H1 (cell line): ENCODE results near the gene CBX4. TPM values are rescaled to one million over a fixed set of nuclear protein-coding genes. Genes with fewer than 3 reads are reported as not detected.

Experiments used
- CTCF ChIA-PET: fragments of 300-600 bp; sonication (Branson Sonifier 250); formaldehyde crosslinking; loops from one replicate; lab custom pipeline; 2021; ENCODE audit not compliant: partially characterized antibody; lab: Charles Lee
- POLR2A ChIA-PET: fragments of 300-600 bp; sonication (Branson Sonifier 250); formaldehyde crosslinking; loops from one replicate; lab custom pipeline; 2021; ENCODE audit warnings: inconsistent platforms; ENCODE audit not compliant: partially characterized antibody; lab: Charles Lee
- DNase-seq, 2 experiments: peaks; one replicate each; pipeline versions ENCODE4 v3.0.0 to v3.0.0-alpha.2; 2010 to 2022; ENCODE audit warnings: low spot score in 2 of 2, low read depth in 1 of 2, mixed read lengths in 1 of 2
- FAIRE-seq: peaks from 2 replicates; lab custom pipeline; 2011; peaks lifted over from hg19 to GRCh38; lab: Jason Lieb, UNC
- H2AFZ ChIP-seq: 2 replicates; pipeline ENCODE4 v1.8.1; 2012; ENCODE audit warnings: low read length, inconsistent platforms
- H2AK5ac ChIP-seq: 2 replicates; pipeline ENCODE4 v1.6.1; 2013; ENCODE audit warnings: low read depth, low read length
- H2BK120ac ChIP-seq: replicated peaks from 2 replicates; pipeline ENCODE3; 2013; ENCODE audit warnings: low read depth, low read length, inconsistent platforms
- H2BK12ac ChIP-seq: 2 replicates; pipeline ENCODE4 v1.6.1; 2013; ENCODE audit warnings: low read depth, low read length
- H2BK15ac ChIP-seq: 2 replicates; pipeline ENCODE4 v1.6.1; 2013; ENCODE audit warnings: low read length
- H2BK20ac ChIP-seq: 2 replicates; pipeline ENCODE4 v1.6.1; 2013; ENCODE audit warnings: low read length
- H2BK5ac ChIP-seq: 2 replicates; pipeline ENCODE4 v1.6.1; 2013; ENCODE audit warnings: low read depth, low read length
- H3K14ac ChIP-seq: 2 replicates; pipeline ENCODE4 v1.6.1; 2013; ENCODE audit warnings: inconsistent platforms; ENCODE audit not compliant: insufficient read length
- H3K18ac ChIP-seq: 2 replicates; pipeline ENCODE4 v1.6.1; 2013; ENCODE audit warnings: low read length; ENCODE audit errors: extremely low read depth
- H3K23ac ChIP-seq: 2 replicates; pipeline ENCODE4 v1.6.1; 2013; ENCODE audit warnings: inconsistent platforms; ENCODE audit not compliant: insufficient read length
- H3K23me2 ChIP-seq: 2 replicates; pipeline ENCODE4 v1.6.1; 2013; ENCODE audit warnings: low read depth, low read length
- H3K27ac ChIP-seq: 2 replicates; pipeline ENCODE4 v1.6.1; 2011; ENCODE audit warnings: low read depth, low read length, inconsistent platforms
- H3K27me3 ChIP-seq, 4 experiments: replicated peaks in 1 of 4; 1 replicate in 1 of 4; 2 replicates in 3 of 4; pipeline versions ENCODE4 v1.6.1 to v1.8.1; 2011 to 2013; ENCODE audit warnings: low read length in 3 of 4, mild to moderate bottlenecking in 3 of 4, inconsistent platforms in 2 of 4, mixed read lengths in 2 of 4, moderate library complexity in 1 of 4; ENCODE audit not compliant: control insufficient read depth in 3 of 4, insufficient read depth in 3 of 4; ENCODE audit errors: extremely low read depth in 1 of 4
- H3K36me3 ChIP-seq, 4 experiments: 2 replicates each; pipeline versions ENCODE4 v1.6.1 to v1.8.1; 2011 to 2013; ENCODE audit warnings: mild to moderate bottlenecking in 4 of 4, low read length in 3 of 4, moderate library complexity in 2 of 4, control low read depth in 1 of 4, inconsistent platforms in 1 of 4; ENCODE audit not compliant: insufficient read depth in 4 of 4, control insufficient read depth in 2 of 4
- H3K4ac ChIP-seq: replicated peaks from 2 replicates; pipeline ENCODE3; 2013; ENCODE audit warnings: low read length, low read depth, mixed read lengths, inconsistent platforms; ENCODE audit not compliant: insufficient read length
- H3K4me1 ChIP-seq, 4 experiments: replicated peaks in 1 of 4; 1 replicate in 1 of 4; 2 replicates in 3 of 4; pipeline versions ENCODE4 v1.6.1 to v1.8.1; 2011 to 2013; ENCODE audit warnings: low read length in 3 of 4, inconsistent platforms in 2 of 4, mixed read lengths in 1 of 4; ENCODE audit not compliant: insufficient read depth in 4 of 4, control insufficient read depth in 3 of 4
- H3K4me2 ChIP-seq, 2 experiments: 2 replicates each; pipeline versions ENCODE4 v1.6.1 to v1.8.1; 2011 to 2013; ENCODE audit warnings: low read depth in 2 of 2, low read length in 2 of 2, control low read depth in 1 of 2, inconsistent platforms in 1 of 2, mild to moderate bottlenecking in 1 of 2; ENCODE audit not compliant: insufficient read depth in 1 of 2
- H3K4me3 ChIP-seq, 4 experiments: fragments of 200-600, 300-600 bp in 1 of 4; sonication (generic), shearing (Covaris generic), sonication (Bioruptor Twin) in 1 of 4; 2 replicates each; pipeline versions ENCODE4 v1.5.1 to v1.8.1; 2011 to 2016; ENCODE audit warnings: low read length in 4 of 4, low read depth in 3 of 4, control low read depth in 2 of 4, inconsistent platforms in 2 of 4, mild to moderate bottlenecking in 2 of 4, mixed read lengths in 1 of 4, moderate library complexity in 1 of 4; ENCODE audit not compliant: insufficient read depth in 2 of 4; ENCODE audit errors: extremely low read depth in 1 of 4
- H3K56ac ChIP-seq: replicated peaks from 2 replicates; pipeline ENCODE3; 2013; ENCODE audit warnings: low read depth, mild to moderate bottlenecking, mixed read lengths, low read length, inconsistent platforms; ENCODE audit not compliant: insufficient read length
- H3K79me1 ChIP-seq: 2 replicates; pipeline ENCODE4 v1.6.1; 2013; ENCODE audit warnings: low read depth, low read length, control low read depth
- H3K79me2 ChIP-seq, 2 experiments: 2 replicates each; pipeline versions ENCODE4 v1.6.1 to v1.8.1; 2012 to 2013; ENCODE audit warnings: low read length in 2 of 2, mild to moderate bottlenecking in 2 of 2, inconsistent platforms in 1 of 2; ENCODE audit not compliant: insufficient read depth in 2 of 2, control insufficient read depth in 1 of 2
- H3K9ac ChIP-seq, 4 experiments: replicated peaks in 1 of 4; 1 replicate in 1 of 4; 2 replicates in 3 of 4; pipeline versions ENCODE4 v1.6.1 to v1.8.1; 2011 to 2013; ENCODE audit warnings: low read depth in 3 of 4, low read length in 3 of 4, control low read depth in 2 of 4, mild to moderate bottlenecking in 2 of 4, moderate library complexity in 2 of 4, inconsistent platforms in 1 of 4; ENCODE audit errors: extremely low read depth in 1 of 4
- H3K9me3 ChIP-seq, 2 experiments: 2 replicates each; pipeline versions ENCODE4 v1.6.1 to v1.8.1; 2012 to 2013; ENCODE audit warnings: mild to moderate bottlenecking in 2 of 2, moderate library complexity in 2 of 2, control low read depth in 1 of 2, inconsistent platforms in 1 of 2, low read depth in 1 of 2, low read length in 1 of 2, mixed read lengths in 1 of 2; ENCODE audit not compliant: insufficient read depth in 2 of 2
- H4K20me1 ChIP-seq, 2 experiments: replicated peaks in 1 of 2; 2 replicates each; pipeline versions ENCODE3 to v1.8.1; 2011 to 2013; ENCODE audit warnings: inconsistent platforms in 2 of 2, low read length in 2 of 2, mild to moderate bottlenecking in 1 of 2; ENCODE audit not compliant: insufficient read depth in 2 of 2, control insufficient read depth in 1 of 2
- H4K5ac ChIP-seq: 2 replicates; pipeline ENCODE4 v1.6.1; 2013; ENCODE audit warnings: low read length, low read depth, mixed read lengths, inconsistent platforms; ENCODE audit not compliant: insufficient read length
- H4K8ac ChIP-seq: 2 replicates; pipeline ENCODE4 v1.8.0; 2013; ENCODE audit warnings: mild to moderate bottlenecking, moderate library complexity, low read length, inconsistent platforms; ENCODE audit not compliant: insufficient read depth; ENCODE audit errors: extremely low read depth
- H4K91ac ChIP-seq: replicated peaks from 2 replicates; pipeline ENCODE3; 2013; ENCODE audit warnings: low read length, mixed read lengths, inconsistent platforms; ENCODE audit not compliant: insufficient read length
- ASH2L ChIP-seq: fragments of 200-600, 300-600 bp; sonication (generic); IDR thresholded peaks from one replicate; pipeline ENCODE4 v1.7.1; 2017; ENCODE audit warnings: low read length
- E2F6 ChIP-seq: IDR thresholded peaks from 2 replicates; pipeline ENCODE4 v1.6.1; 2012; ENCODE audit warnings: inconsistent platforms
- EP300 ChIP-seq, 2 experiments: IDR thresholded peaks; 1 replicate in 1 of 2; 2 replicates in 1 of 2; pipeline ENCODE4 v1.6.1; 2011 to 2012; ENCODE audit warnings: low read depth in 2 of 2, low read length in 2 of 2, mild to moderate bottlenecking in 2 of 2, borderline replicate concordance in 1 of 2, inconsistent platforms in 1 of 2, moderate library complexity in 1 of 2
- JUN ChIP-seq: IDR thresholded peaks from 2 replicates; pipeline ENCODE4 v1.6.1; 2011; ENCODE audit warnings: low read depth, mild to moderate bottlenecking, improper control_type of control experiment, low read length
- JUND ChIP-seq: IDR thresholded peaks from 2 replicates; pipeline ENCODE4 v1.6.1; 2011; ENCODE audit warnings: mild to moderate bottlenecking, improper control_type of control experiment, low read length
- POLR2A ChIP-seq, 2 experiments: IDR thresholded peaks; 1 replicate in 1 of 2; 2 replicates in 1 of 2; pipeline ENCODE4 v1.6.1; 2011; ENCODE audit warnings: low read depth in 2 of 2, low read length in 2 of 2, mild to moderate bottlenecking in 2 of 2; ENCODE audit errors: control extremely low read depth in 1 of 2
- RBBP5 ChIP-seq: IDR thresholded peaks from 2 replicates; pipeline ENCODE4 v1.7.1; 2012; ENCODE audit warnings: low read depth, mild to moderate bottlenecking, inconsistent platforms, low read length, moderate library complexity, borderline replicate concordance
- SIN3A ChIP-seq, 2 experiments: IDR thresholded peaks in 1 of 2; conservative IDR thresholded peaks in 1 of 2; 2 replicates each; pipeline ENCODE4 v1.6.1; 2011 to 2012; ENCODE audit warnings: low read length in 2 of 2, improper control_type of control experiment in 1 of 2, low read depth in 1 of 2, mild to moderate bottlenecking in 1 of 2
- SIRT6 ChIP-seq: IDR thresholded peaks from one replicate; pipeline ENCODE4 v1.7.1; 2012; ENCODE audit warnings: low read length, inconsistent platforms
- SP4 ChIP-seq: IDR thresholded peaks from 2 replicates; pipeline ENCODE4 v1.6.1; 2012; ENCODE audit warnings: low read length, inconsistent platforms
- SRF ChIP-seq: IDR thresholded peaks from 2 replicates; pipeline ENCODE4 v1.6.1; 2011; ENCODE audit warnings: mild to moderate bottlenecking, low read depth, low read length, moderate library complexity
- TCF12 ChIP-seq: IDR thresholded peaks from 2 replicates; pipeline ENCODE4 v1.6.1; 2011; ENCODE audit warnings: low read depth, mild to moderate bottlenecking, low read length
- TEAD4 ChIP-seq: IDR thresholded peaks from 2 replicates; pipeline ENCODE4 v1.6.1; 2012; ENCODE audit warnings: low read depth, low read length, inconsistent platforms, mixed read lengths
- ZNF274 ChIP-seq: IDR thresholded peaks from 2 replicates; pipeline ENCODE4 v1.7.0; 2012; ENCODE audit warnings: low read length, borderline replicate concordance; ENCODE audit errors: extremely low read depth
- WGBS, 2 experiments: shearing (Covaris generic) in 1 of 2; methylation state at CpG; one replicate each; pipeline versions ENCODE4 v1.1.6 to v1.1.7; 2013 to 2015; ENCODE audit warnings: low lambda C conversion rate in 2 of 2, mixed read lengths in 2 of 2, inconsistent platforms in 1 of 2, low coverage in 1 of 2, missing lambda C conversion rate in 1 of 2; ENCODE audit not compliant: insufficient replicate concordance in 2 of 2, insufficient coverage in 1 of 2, insufficient read length in 1 of 2; ENCODE audit errors: extremely low coverage in 1 of 2, missing lambda C conversion rate in 1 of 2; 5-methylcytosine and 5-hydroxymethylcytosine counted together
- polyA plus RNA-seq, 7 experiments: library from polyadenylated mRNA; depleted of rRNA in 3 of 7; stranded (reverse) in 5 of 7; unstranded in 2 of 7; fragments of >200 nt in 5 of 7; fragments of 200-250 nt in 2 of 7; gene quantifications; 1 replicate in 5 of 7; 2 replicates in 1 of 7; 4 replicates in 1 of 7; pipeline versions ENCODE4 v1.2.1 to v1.2.3, GENCODE V29; 2011 to 2013; ENCODE audit warnings: missing spikeins in 2 of 7, mixed read lengths in 2 of 7
- total RNA-seq: library from RNA; stranded (reverse); fragmentation: NEBNext Ultra II Directional; extraction: Animal tissue kit (Norgen Biotek cat#: 25700); gene quantifications from 2 replicates; pipeline ENCODE4 v1.2.1, GENCODE V29; 2021

The CBX4 gene
- total and polyA plus RNA-seq, 2 of the 8 experiments (the other 6 are each of a cell fraction or from before 2014, with no cell fraction given) = 1.8 to 4.0 TPM

GRCh38 chr17:79826204-79826680, 13.0 kb downstream of the CBX4 start:
- H3K18ac ChIP-seq = no peak overlapping the region
- H2AFZ ChIP-seq = no peak overlapping the region
- no peaks in the 10 kb centered on the region; a peak in 1 of 8 replicates for H3K36me3 ChIP-seq
- H3K4ac ChIP-seq = no peak overlapping the region
- CTCF ChIA-PET = interaction anchor here (0.8 to 24.7 kb wide), 10 partner anchors 8 to 168 kb away, joined by 3 to 576 read pairs (median 7); partner anchors contain the start of gene CBX8
- peaks cover 0 to 16% (median 2%) of the 10 kb centered on the region in 4 experiments; a peak in 4 of 7 replicates for H3K4me1 ChIP-seq
- H3K79me2 ChIP-seq = no peaks in the 10 kb centered on the region
- no peak overlapping the region for H4K8ac ChIP-seq
- no peaks in the 10 kb centered on the region for H3K79me1 ChIP-seq
- H3K14ac ChIP-seq = no peak overlapping the region
- no peak overlapping the region for H2AK5ac ChIP-seq
- no peaks in the 10 kb centered on the region; the same call in 1 of the 2 replicates for H3K23me2 ChIP-seq
- peaks cover 0 to 5% of the 10 kb centered on the region in 2 experiments for H4K20me1 ChIP-seq
- no peak overlapping the region for H2BK15ac ChIP-seq
- POLR2A ChIA-PET = interaction anchor here (0.9 to 15.2 kb wide), 2 partner anchors 10 to 16 kb away, joined by 4 to 374 read pairs; no protein-coding TSS in a partner anchor
- H2BK120ac ChIP-seq = no peak overlapping the region
- H3K9me3 ChIP-seq = no peaks in the 10 kb centered on the region; a peak in 1 of 4 replicates
- WGBS, 2 experiments = 78% methylated on average over 11 of the region's 11 CpGs; no CpG with 5 or more reads in 1 of the 2 experiments
- peaks cover 20 to 75% (median 57%) of the 10 kb centered on the region in 4 experiments for H3K27me3 ChIP-seq
- FAIRE-seq (no peak), DNase-seq (no peak)
- no peak overlapping the region for H4K5ac ChIP-seq
- no peak overlapping the region for H2BK20ac ChIP-seq
- no peak overlapping the region for H3K23ac ChIP-seq
- H3K9ac ChIP-seq = no peak overlapping the region
- no peak overlapping the region for H4K91ac ChIP-seq
- no peak overlapping the region for H2BK5ac ChIP-seq
- no peak overlapping the region for H3K27ac ChIP-seq
- H3K4me2 ChIP-seq = no peak overlapping the region; a peak in 1 of 4 replicates
- no peak overlapping the region for H3K56ac ChIP-seq
- no peak overlapping the region for H2BK12ac ChIP-seq
- H3K4me3 ChIP-seq = no peak overlapping the region
- no peak for TF ChIP-seq TCF12
- no peak for TF ChIP-seq SRF
- TF ChIP-seq POLR2A (IDR thresholded peaks at IDR 0.05; ENCODE audit: control extremely low read depth in 1 of 2, low read depth in 2 of 2, low read length in 2 of 2) = no peak
- TF ChIP-seq EP300 (IDR thresholded peaks at IDR 0.05; ENCODE audit: borderline replicate concordance in 1 of 2, low read depth in 2 of 2, low read length in 2 of 2) = no peak
- no peak for TF ChIP-seq SIN3A (conservative IDR thresholded peaks at IDR 0.05 in 1 of 2, IDR thresholded peaks at IDR 0.05 in 1 of 2; ENCODE audit: low read depth in 1 of 2, low read length in 2 of 2)
- TF ChIP-seq RBBP5 = no peak
- no peak for TF ChIP-seq ASH2L
- no peak for TF ChIP-seq TEAD4
- TF ChIP-seq JUND = no peak
- no peak for TF ChIP-seq SP4
- no peak for TF ChIP-seq E2F6
- TF ChIP-seq JUN = no peak
- TF ChIP-seq ZNF274 = no peak
- TF ChIP-seq SIRT6 = no peak
